ENCODE data around the gene KIAA0930. TPM values are rescaled to one million over a fixed set of nuclear protein-coding genes. Genes with fewer than 3 reads are reported as not detected.

The KIAA0930 gene
- total RNA-seq, 2 experiments from 2014 or later = 6.7 to 7.4 TPM

DNA sequence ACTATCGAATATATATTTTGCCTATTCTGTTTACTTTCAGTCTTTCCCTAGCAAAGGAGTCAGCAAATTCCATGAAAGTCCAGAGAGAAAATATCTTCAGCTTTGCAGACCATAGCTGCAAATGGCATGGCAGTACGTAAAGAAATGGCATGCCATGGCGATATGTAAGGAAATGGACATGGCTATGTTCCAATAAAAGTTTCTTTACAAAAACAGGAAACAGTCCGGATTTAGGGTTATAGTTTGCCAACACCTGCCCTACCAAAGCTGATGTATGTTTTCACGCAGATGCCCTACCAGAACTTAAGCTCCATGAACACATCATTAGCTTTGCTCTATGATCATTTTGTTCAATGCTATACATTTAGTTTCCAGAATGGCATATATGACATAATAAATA lies 19.5 kb downstream of the KIAA0930 start:
- CTCF ChIA-PET = no interaction called here

DNA sequence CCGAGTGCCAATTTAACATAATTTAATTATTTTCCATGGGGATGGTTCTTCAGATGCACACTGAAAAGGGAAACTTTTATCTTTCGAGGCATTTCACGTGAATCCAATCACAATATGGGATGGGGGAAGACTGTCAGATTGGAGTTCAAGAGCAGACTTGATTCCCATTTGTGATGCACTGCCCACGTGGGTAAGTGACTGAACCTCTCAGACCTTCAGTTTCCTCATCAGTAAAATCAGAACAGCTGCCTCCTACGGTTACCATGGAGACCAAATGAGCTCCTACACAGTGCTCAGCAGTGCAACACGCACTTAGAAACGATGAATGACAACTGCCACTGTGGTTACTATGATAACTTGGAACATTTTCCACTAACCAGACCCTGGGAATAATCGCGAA lies 21.7 kb downstream of the KIAA0930 start:
- ATAC-seq (ENCODE audit: poor library complexity) = no peak

More for the DNA sequence above, 19.5 kb downstream of the KIAA0930 start:
- ATAC-seq (ENCODE audit: poor library complexity) (no peak), DNase-seq (no peak)
- H3K27me3 ChIP-seq (ENCODE audit: control insufficient read depth in 1 of 2, insufficient read depth in 2 of 2, low read length in 2 of 2) = no peaks in the 10 kb centered on the region
- no peaks in the 10 kb centered on the region for H3K9me3 ChIP-seq (ENCODE audit: control insufficient read depth in 1 of 2, insufficient read depth in 1 of 2, low read length in 2 of 2)
- H3K4me1 Mint-ChIP-seq (ENCODE audit: low read depth) = peaks cover 18% of the 10 kb centered on the region
- intact Hi-C loops (cut with DNase I, micrococcal nuclease) = no loop called here
- no peak overlapping the region for H3K4me3 Mint-ChIP-seq
- H3K27me3 Mint-ChIP-seq = no peaks in the 10 kb centered on the region
- H3K27ac Mint-ChIP-seq = no peak overlapping the region
- H3K36me3 Mint-ChIP-seq (ENCODE audit: low read depth) = no peaks in the 10 kb centered on the region
- H3K27ac ChIP-seq (ENCODE audit: low read depth in 1 of 2, low read length in 2 of 2) = no peak overlapping the region
- no peaks in the 10 kb centered on the region for H3K9me3 Mint-ChIP-seq
- TF ChIP-seq, protein P1, sequence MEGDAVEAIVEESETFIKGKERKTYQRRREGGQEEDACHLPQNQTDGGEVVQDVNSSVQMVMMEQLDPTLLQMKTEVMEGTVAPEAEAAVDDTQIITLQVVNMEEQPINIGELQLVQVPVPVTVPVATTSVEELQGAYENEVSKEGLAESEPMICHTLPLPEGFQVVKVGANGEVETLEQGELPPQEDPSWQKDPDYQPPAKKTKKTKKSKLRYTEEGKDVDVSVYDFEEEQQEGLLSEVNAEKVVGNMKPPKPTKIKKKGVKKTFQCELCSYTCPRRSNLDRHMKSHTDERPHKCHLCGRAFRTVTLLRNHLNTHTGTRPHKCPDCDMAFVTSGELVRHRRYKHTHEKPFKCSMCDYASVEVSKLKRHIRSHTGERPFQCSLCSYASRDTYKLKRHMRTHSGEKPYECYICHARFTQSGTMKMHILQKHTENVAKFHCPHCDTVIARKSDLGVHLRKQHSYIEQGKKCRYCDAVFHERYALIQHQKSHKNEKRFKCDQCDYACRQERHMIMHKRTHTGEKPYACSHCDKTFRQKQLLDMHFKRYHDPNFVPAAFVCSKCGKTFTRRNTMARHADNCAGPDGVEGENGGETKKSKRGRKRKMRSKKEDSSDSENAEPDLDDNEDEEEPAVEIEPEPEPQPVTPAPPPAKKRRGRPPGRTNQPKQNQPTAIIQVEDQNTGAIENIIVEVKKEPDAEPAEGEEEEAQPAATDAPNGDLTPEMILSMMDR (IDR thresholded peaks at IDR 0.05) = no peak
- POLR2A ChIA-PET = no interaction called here
- H3K36me3 ChIP-seq (ENCODE audit: insufficient read depth, low read length) = no peaks in the 10 kb centered on the region
- H3K4me1 ChIP-seq (ENCODE audit: insufficient read depth, low read length) = peaks cover 17% of the 10 kb centered on the region
- H3K4me3 ChIP-seq (ENCODE audit: low read length) = no peak overlapping the region

DNA sequence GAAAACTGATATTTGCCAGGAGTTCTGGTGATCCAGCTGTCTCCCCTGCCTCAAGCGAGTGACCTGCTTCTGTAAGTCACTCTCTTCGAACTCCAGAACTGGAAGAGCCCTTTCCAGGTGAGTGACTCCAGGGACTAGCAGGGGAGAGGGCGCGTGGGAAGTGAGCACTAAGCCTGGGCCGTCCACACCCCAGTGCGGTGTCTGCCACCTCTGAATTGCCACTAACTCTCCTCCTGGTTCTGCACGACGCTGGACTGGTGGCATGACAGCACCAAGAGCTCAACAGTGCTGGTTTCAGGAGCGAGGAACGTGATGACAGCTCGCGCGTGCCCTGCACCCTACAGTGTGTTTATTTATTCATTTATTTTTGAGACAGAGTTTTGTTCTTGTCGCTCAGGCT lies 22.9 kb downstream of the KIAA0930 start:
- no peaks in the 10 kb centered on the region for H3K27me3 Mint-ChIP-seq
- H3K27me3 ChIP-seq (ENCODE audit: control insufficient read depth in 1 of 2, insufficient read depth in 2 of 2, low read length in 2 of 2) = no peaks in the 10 kb centered on the region
- H3K36me3 Mint-ChIP-seq (ENCODE audit: low read depth) = no peaks in the 10 kb centered on the region
- H3K4me3 Mint-ChIP-seq = no peak overlapping the region
- H3K9me3 ChIP-seq (ENCODE audit: control insufficient read depth in 1 of 2, insufficient read depth in 1 of 2, low read length in 2 of 2) = no peaks in the 10 kb centered on the region
- DNase-seq (no peak), ATAC-seq (ENCODE audit: poor library complexity) (no peak)
- no peak overlapping the region for H3K4me3 ChIP-seq (ENCODE audit: low read length)
- no peaks in the 10 kb centered on the region for H3K36me3 ChIP-seq (ENCODE audit: insufficient read depth, low read length)
- peaks cover 3% of the 10 kb centered on the region for H3K4me1 ChIP-seq (ENCODE audit: insufficient read depth, low read length)
- TF ChIP-seq, protein P1 (IDR thresholded peaks at IDR 0.05) = no peak
- POLR2A ChIA-PET = interaction anchor here (0.6 kb wide), 1 partner anchor 73 kb away, joined by 3 read pairs; no protein-coding TSS in a partner anchor
- peaks cover 8% of the 10 kb centered on the region for H3K4me1 Mint-ChIP-seq (ENCODE audit: low read depth)
- intact Hi-C loops (cut with DNase I, micrococcal nuclease) = no loop called here
- H3K9me3 Mint-ChIP-seq = no peaks in the 10 kb centered on the region
- H3K27ac Mint-ChIP-seq = no peak overlapping the region
- CTCF ChIA-PET = no interaction called here
- H3K27ac ChIP-seq (ENCODE audit: low read depth in 1 of 2, low read length in 2 of 2) = no peak overlapping the region

More for the DNA sequence above, 21.7 kb downstream of the KIAA0930 start:
- Mint-ChIP-seq H3K36me3 (ENCODE audit: low read depth) (no peaks in the 10 kb centered on the region), H3K4me3 (no peak overlapping the region), H3K9me3 (no peaks in the 10 kb centered on the region), H3K27ac (no peak overlapping the region), H3K27me3 (no peaks in the 10 kb centered on the region), H3K4me1 (ENCODE audit: low read depth) (peaks cover 14% of the 10 kb centered on the region)
- ChIA-PET POLR2A (no interaction called here), CTCF (no interaction called here)
- Histone ChIP-seq H3K27me3 (ENCODE audit: control insufficient read depth in 1 of 2, insufficient read depth in 2 of 2, low read length in 2 of 2) (no peaks in the 10 kb centered on the region), H3K9me3 (ENCODE audit: control insufficient read depth in 1 of 2, insufficient read depth in 1 of 2, low read length in 2 of 2) (no peaks in the 10 kb centered on the region), H3K36me3 (ENCODE audit: insufficient read depth, low read length) (no peaks in the 10 kb centered on the region), H3K27ac (ENCODE audit: low read depth in 1 of 2, low read length in 2 of 2) (no peak overlapping the region), H3K4me3 (ENCODE audit: low read length) (no peak overlapping the region), H3K4me1 (ENCODE audit: insufficient read depth, low read length) (peaks cover 10% of the 10 kb centered on the region)
- TF ChIP-seq, protein P1 (IDR thresholded peaks at IDR 0.05) = no peak
- intact Hi-C loops (cut with DNase I, micrococcal nuclease) = no loop called here
- DNase-seq = peak in 3 of 14 experiments; percentile 28 to 58 (median 43)

All from CD4-positive, alpha-beta T cell (primary cell).